ENCODE results near the gene EVA1B.
A peak's percentile ranks its signal among the peaks of the same experiment; 100 is the strongest.

The EVA1B gene, protein sequence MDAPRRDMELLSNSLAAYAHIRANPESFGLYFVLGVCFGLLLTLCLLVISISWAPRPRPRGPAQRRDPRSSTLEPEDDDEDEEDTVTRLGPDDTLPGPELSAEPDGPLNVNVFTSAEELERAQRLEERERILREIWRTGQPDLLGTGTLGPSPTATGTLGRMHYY

DNA sequence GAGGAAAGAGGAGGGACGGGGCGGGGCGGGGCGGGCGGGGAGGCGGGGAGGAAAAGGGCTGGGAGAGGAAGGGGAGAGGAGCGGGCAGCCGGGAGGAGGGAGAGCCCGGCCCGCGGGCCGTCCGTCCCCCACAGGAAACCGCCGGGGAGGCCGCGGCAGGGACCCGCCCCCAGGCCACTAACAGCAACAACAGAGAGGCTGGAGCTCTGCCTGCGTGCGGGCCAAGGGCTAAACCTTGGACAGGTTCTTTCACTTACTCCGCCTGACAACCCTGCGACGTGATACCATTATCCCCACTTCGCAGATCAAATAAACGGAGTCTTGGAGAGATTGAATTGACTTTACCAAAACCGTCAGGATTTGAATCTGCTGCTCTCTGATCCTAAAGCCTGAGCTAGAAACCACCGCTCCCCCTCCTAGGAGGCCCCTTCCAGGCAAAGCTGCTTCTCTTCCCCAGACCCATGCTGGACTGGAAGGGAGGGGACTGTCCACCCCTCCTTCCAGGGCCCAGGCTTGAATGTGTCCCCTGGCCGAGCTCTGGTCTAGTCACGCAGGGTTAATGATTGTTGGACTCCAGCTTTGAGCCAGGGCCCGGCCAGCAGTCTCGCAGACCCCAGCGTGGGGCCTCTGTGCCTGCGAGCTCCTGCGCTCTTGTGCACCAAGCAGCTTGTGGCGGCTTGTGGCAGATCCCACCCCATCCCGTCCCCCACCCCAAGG, at the start of gene EVA1B:
TSS of gene EVA1B (minus strand) at position 10 of the 717 bp plus-strand sequence. CDS start 608 bp downstream, outside the sequence.
- DNase-seq (ENCODE audit: low read depth in 3 of 3), result no peak

DNA sequence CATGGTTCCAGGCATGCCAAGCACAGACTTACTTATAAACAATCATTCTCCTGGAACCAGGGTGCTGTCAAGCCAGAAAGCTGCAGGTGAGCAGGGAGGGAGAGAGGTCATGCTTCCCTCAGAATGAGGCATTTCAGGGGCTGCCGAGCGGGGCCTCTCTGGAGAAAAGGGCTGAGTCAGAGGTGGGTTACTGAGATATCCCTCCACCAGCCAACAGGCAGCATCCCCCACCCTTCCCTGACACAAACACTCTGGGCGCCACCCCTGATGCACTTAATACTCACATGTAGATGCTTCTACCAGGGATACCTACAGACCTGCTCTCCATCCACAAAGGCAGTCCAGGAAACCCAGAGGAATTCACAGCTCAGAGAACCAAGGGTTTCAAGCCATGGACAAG, 49.2 kb upstream of the EVA1B start:
- no peak for DNase-seq (ENCODE audit: low read depth in 3 of 3)

DNA sequence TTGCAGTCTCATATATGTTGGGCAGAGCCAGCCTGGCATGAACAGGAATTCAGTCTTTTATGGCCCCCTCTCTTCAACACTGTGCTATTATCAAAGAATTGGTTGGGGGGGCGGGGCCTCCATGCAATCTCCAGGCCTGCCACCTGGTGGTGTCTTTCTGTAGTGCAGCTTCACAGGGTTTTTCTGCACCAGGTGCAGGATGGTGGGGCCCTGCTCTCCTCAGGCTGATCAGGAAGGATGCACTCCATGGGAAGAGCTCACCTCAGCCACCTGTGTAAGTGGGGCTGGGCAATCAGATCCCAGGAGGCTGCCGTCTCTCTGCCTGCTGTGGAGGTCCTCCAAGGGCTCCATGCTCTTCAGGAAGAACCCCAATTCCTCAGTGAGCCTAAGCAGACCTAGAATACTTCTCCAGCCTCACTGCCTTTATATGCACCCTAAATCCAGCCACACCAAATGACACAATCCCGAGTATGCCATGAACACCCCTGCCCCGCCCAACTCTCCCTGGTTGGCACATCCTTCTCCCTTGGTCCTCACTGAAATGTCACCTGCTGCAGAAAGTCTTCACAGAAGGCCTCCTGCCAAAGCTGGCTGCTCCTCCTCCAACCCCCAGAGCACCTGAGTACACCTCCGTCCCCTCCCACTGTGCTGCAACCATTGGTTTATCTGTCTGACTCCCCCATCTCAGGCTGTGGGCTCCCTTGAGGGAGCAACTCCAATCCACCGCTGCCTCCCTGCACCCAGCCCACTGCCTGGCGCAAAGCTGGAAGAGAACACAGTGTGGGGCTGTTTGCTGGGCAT, 45.8 kb upstream of the EVA1B start:
- peak; percentile 63 to 69 (median 67) for DNase-seq (ENCODE audit: low read depth in 3 of 3)

DNA sequence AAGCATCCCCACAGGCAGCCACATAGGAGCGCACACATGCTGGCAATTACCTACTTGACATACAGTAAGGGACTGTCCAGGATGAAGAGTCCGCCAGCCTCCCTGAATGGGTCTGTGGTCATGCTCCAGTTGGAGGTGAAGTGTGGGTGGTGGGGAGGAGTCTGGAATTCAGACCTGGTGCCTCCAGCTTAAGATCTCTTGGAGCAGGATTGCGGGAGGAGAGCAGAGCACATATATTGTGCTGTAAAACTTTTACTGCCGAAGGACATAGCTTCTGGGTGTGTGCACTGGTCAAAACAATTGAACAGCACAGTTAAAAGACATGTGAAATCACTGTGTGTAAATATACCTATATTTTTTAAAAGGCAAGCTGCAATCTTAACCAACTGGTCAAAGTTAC, 44.4 kb upstream of the EVA1B start:
- DNase-seq (ENCODE audit: low read depth in 3 of 3), result no peak

DNA sequence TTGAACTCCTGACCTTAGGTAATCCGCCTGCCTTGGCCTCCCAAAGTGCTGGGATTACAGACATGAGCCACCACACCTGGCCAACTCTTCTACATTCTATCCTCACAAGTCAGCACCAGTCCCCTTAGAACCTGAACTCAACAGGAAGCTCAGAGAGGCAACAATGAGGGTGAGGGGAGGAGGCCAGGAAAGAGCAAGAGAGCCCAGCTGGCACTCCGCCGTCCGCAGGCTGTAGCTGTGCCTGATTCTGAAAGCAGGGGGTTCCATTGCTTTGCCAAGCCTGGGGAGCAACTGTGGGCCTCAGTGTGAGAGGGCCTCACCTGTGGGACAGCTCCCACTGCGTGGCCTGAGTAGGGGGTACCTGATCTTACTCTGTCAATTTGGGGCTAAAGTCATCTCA, 43.6 kb upstream of the EVA1B start:
- no peak for DNase-seq (ENCODE audit: low read depth in 3 of 3)

DNA sequence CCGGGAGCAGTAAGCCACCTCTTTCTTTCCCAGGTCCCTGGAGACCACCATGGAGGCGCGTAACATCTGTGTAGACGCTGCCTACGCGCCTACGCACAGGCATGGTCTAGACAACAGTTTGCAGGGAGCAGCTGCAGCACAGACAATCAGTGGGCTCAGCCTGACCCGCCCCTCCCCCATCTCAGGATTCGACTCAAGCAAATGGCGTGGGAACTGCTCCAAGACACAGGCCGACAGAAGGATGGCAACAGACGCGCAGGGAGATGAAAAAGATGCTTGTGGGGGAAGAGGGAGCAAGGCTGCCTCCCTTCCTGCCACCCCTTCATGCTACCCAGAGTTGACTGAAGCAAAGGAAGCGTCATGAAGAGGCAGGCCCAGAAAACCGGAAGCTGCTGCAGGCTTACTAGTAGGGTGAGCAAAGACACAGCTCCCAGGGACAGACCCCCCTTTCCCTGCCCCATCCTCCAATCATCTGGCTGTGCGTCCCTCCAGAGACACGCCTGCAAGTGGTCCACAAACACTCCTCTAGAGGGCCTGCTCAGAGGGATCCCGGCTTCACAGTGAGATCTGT, 42.7 kb upstream of the EVA1B start:
- peak in 2 of 3 experiments; percentile 17 to 19 for DNase-seq (ENCODE audit: low read depth in 3 of 3)

DNA sequence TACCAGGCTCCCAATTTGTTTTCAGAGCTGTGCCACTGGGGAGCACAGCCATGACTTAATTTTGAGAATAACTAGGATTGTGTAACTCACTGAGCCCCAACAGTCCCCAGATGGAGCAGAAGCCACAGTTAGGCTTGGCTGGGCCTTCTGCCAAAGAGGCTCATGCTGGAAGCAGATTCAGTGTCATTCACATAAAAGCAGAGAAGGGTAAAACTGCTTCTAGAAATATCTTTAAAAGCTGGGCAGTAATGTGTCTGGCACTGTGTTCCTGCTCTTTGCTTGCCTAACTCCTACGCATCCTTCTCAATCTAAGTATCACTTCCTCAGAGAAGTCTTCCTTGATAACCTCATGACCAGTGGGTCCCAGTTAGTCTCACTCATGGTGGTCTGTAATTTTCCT, 41.9 kb upstream of the EVA1B start:
- no peak for DNase-seq (ENCODE audit: low read depth in 3 of 3)

DNA sequence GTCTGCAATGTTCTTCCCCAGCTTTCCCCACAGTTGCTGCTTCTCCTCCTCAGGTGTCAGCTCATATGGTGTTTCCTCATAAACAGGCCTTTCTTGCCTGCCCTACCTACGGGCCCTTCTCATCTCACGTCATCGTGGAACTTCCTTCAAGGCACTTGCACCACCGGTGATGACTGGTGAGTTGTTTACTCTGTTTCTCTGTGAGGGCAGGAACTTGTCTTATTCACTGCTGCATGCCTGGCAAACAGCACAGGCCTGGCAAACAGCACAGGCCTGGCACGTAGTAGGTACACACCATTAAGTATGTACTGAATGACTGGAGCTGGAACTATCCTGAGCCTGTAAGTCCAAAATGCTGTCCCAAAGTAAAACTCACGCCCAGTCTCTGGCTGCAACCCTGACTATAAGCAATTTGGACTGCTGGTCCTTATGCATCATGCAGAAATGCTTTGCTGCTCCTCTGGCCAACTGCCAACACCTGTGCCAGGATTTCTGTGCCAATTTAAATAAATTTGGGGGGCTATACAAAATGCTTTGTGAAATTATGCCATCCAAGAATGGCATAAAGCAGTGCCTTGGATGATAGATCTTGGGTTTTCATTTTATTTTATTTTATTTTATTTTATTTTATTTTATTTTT, 36.6 kb upstream of the EVA1B start:
- DNase-seq (ENCODE audit: low read depth in 3 of 3), result no peak

DNA sequence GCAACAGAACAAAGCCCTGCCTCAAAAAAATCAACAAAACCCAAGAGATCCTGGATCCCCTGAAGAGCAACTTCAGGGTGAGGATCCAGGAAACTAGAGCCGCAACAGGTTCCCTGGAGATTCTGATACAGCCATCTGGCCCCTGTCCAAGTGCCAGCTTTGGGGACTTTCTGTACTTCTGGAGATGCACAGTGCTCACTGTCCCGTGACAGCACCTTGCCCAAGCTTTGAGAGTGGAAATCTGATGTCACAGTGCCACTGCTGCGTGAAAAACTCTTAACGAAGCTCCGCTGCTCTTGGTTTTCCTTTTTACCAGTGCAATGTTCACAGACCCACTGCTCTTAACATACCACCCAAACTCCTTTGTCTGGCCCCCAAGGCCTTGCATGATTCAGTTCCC, 35.9 kb upstream of the EVA1B start:
- no peak for DNase-seq (ENCODE audit: low read depth in 3 of 3)

DNA sequence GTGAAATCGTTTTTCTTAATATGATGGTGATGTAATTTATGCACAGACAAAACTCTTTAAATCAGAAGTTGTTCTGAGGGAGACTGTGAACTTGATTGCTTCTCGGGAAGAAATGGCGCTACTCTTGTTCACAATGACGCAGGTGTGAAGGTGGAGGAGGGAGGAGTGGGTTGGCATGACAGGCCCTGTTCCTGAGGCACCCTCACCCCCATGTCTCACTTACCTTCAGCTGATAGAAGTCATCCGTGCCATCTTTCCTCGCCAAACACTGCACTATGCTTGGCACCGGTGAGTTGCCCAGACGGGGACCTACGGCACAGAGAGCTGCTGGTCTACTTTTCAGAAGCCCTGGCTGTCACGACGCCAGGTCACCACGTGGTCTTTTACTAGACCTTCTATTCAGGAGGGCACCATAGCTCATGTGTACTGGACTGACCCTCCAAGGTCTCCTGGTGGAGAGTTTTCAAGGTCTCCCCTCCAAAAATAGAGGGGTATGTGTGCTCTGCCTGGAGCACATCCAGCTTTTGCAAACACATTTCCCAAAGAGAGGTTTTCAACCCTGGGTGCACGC, 35.2 kb upstream of the EVA1B start:
- no peak for DNase-seq (ENCODE audit: low read depth in 3 of 3)

DNA sequence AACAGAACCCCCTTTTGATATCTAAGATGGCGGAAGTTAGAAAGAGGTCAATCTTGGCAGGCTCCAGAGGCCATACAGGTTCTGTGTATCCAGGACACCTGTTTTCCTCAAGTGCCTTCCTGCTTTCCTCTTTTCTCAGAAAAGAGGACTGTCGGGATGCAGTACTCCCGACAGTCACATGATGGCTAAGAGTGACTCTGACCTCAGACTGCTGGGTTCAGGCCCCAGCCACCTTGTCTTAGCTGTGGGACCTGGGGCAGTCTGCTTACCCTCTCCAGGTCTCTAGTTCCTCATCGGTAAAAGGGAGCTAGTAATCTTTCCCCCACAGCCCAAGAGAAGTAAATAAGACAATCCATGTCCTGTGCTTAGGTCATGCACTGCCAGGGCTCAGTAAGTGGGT, 32.4 kb upstream of the EVA1B start:
- no peak for DNase-seq (ENCODE audit: low read depth in 3 of 3)

DNA sequence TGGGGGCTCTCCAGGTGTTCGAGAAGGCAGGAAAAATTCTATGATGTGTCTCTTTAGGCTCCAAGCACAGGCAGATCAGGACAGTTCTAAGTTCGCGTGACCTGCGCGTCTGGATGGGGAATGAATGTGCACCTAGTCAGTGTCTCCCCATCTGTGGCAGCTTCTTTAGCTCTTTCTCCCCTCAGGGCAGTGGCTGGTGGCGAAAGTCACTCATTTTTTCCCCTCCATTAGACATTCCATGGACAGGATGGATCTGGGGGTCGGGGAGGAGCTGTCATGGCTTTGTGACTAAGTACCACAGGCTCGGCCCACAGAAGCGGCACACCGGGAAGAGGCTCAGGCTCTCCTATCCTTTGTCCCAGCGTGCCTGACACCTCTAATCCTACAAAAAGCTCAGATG, 31.0 kb upstream of the EVA1B start:
- DNase-seq (ENCODE audit: low read depth in 3 of 3), result no peak

DNA sequence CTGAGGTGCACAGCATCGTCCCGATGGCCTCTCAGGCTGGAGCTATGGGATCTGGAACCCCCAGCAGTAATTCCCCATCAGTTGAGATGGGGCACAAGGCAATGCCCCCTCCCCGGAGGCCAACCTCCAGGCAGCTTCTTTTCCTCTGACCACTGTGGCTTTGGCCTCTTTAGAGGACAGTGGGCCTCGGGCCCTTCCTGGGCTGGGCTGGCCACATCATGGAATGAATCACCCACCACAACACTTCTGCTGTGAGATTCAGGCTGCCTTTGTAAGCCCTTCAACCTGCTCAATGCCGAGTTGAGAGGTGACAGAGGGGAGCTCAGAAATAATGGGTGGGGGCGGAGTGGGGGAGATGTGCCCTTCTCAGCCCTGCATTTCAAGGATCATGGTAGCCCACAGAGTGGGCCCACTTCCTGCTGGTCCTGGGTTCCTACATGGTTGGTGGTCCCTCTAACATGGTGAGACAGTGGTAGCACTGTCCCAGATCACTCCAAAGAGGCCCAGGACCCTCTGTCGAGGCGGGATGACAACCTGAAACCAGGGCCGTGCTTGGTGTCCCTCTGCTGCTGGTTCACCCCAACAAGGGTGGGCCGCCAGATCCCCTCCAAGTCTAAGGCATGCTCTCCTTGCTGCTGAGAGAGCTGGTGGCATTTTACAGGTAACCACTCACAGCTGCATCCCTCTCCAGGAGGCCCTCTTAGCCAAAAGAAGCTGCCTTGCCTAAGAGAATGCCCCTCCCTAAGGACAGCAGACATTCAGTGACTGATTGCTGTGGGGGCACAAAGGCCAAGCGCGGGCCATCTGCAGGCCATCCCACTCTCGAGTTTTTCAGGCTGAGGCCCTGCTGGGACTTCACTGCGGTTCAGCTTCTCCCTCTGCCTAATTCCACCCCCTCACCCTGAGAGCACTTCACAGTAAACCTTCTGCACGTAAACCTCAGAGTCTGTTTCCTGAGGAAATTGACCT, 29.7 kb upstream of the EVA1B start:
- no peak for DNase-seq (ENCODE audit: low read depth in 3 of 3)

DNA sequence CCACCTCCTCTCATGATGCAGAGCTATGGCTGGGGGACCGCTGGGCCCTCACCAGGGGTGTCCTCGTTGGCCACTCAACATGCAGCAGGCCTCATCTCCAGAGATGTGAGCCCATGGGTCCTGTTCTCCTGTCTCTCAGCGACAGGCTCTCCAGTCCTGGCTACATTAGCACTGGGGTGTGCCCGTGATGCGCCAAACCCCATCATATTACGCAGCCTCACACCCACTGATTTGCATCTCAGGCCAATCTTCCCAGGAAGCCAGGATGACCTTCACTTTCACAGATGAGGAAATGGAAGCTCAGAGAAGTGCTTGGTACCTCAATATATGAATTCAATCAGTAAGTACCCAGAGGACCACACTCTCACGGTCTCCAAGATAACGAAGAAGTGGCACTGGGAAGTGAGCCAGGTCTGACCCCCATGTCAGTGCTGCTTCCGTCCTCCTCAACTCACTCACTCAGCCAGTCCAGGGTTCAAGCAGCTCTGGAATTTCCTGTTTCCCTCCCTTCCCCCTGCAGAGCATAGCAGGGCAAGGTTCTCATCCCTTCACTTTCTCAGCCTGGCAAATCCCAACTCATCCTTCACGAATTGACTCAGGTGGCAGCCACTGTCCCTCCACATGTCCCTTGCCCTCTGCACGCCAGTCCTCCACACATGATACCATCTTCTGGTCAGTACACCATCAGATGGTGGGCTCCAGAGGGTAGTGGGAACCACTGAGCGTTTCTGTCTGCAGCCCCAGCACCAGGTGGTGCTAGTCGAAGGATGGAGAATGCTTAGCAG, 28.9 kb upstream of the EVA1B start:
- no peak for DNase-seq (ENCODE audit: low read depth in 3 of 3)

DNA sequence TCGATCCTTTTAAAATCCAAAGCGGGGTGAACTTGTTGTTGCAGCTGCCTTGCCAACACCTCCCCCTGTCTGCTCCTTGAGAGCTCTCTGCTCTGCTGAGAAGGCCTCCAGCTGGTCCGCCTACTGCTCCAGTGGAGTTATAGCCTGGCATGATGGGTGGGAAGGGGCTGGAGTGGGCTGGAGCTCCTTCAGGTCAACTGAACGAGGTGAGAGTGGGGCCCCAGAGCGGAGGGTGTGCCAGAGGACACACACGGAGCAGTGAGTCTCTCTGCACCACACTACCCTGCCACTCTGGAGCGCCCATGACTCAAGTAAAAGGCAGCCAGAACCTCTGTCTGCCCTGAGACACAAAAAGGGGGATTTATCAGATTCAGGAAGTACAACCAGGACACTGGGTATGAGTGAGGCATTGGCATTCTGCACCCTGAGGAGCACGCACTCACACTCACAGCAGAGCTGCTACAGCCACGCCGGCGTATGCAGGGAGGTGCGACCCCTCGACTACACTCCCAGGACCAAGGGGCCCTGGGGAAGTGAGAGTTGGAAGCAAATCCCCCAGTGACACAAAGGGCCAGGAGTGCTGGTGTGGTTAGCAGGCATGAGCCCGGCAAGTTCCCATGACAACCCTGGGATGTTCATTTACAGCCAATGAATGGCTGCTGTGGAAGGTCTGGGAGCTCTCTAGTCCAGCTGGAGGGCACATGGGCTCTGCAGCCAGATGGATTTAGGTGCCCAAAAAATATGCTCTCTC, 28.0 kb upstream of the EVA1B start:
- DNase-seq (ENCODE audit: low read depth in 3 of 3), result no peak

DNA sequence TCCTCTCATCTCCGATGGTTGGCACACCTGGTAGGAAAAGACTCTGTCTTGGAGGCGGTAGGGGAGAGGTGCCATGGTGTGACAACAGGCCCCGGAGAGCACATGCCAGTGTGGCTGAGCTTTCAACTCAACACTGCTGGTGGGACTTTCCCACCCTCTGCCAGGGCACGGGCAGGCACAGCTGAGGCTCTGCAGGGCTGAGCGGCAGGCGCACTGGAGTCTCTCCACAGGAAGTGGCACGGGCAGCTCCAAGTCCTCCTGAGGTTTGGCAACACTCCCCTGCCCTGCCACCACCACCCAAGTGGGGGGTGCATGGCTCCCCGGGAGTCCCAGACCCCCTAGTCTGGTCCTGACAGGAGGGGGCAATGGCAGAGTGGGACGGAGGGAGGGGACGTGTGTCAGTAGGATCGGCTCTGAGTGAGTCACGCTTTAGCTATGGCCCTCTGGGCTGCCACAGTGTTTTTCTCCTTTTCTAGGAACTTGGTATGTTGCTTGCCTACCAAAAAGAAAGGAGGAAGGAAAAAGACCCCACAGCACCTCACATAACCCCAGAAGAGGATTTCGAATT, 27.3 kb upstream of the EVA1B start:
- peak; percentile 23 to 44 (median 42) for DNase-seq (ENCODE audit: low read depth in 3 of 3)

DNA sequence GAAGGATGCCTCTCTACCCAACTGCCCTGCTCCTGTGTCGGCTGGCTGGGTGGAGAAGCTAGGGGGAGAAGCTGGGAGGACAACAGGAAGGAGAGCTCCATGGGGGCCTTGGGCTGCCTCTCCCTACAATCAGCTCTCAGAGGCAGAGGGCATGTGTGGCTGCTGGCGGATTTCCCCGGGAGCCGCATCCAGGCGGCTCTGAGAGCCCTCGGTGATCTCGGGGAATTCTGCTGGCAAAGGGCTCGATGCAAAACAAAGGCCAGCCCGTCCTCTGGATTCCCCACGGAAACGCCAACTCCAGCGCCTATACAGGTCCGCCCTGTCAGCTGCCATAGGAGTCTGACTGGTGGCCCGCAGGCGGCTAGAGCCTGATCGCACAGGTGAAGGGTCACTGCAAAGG, 26.4 kb upstream of the EVA1B start:
- no peak for DNase-seq (ENCODE audit: low read depth in 3 of 3)

DNA sequence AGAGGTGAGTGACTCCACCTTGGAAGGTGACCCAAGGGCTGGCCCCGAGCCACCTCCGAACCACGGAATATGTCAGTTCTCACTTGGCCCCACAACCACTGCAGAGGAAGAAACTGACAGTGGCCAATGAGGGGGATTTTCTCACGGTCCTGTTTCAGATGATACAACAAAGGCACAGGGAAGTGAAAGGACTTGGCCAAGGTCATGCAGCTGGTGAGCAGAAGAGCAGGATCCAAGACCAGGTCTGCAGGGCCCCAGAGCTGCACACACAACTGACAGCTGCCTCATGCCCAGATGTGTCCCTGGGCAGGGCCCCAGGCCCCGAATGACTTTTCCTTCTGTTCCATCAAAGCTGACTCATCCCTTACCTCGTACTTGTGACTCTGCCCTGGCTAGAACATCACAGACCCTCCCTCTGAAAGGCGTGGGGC, 25.8 kb upstream of the EVA1B start:
- no peak for DNase-seq (ENCODE audit: low read depth in 3 of 3)
